PFSK-1 (cell line): ENCODE results near the gene OPA3.

Source experiments
- POLR2AphosphoS5 ChIP-seq: IDR thresholded peaks from 2 replicates; pipeline ENCODE4 v1.6.1; 2012; ENCODE audit warnings: low read depth, mild to moderate bottlenecking, control low read depth, low read length, moderate library complexity
- TAF1 ChIP-seq: IDR thresholded peaks from 2 replicates; pipeline ENCODE4 v1.6.1; 2012; ENCODE audit warnings: low read length, control low read depth, borderline replicate concordance; ENCODE audit not compliant: insufficient read depth
- TF ChIP-seq, protein P1 (sequence below), 2 experiments: IDR thresholded peaks; 2 replicates each; pipeline versions ENCODE4 v1.6.1 to v1.8.0; 2011 to 2012; ENCODE audit warnings: low read depth in 2 of 2, low read length in 2 of 2, control low read depth in 1 of 2, inconsistent platforms in 1 of 2, mild to moderate bottlenecking in 1 of 2, moderate library complexity in 1 of 2; ENCODE audit not compliant: insufficient read depth in 1 of 2

DNA sequence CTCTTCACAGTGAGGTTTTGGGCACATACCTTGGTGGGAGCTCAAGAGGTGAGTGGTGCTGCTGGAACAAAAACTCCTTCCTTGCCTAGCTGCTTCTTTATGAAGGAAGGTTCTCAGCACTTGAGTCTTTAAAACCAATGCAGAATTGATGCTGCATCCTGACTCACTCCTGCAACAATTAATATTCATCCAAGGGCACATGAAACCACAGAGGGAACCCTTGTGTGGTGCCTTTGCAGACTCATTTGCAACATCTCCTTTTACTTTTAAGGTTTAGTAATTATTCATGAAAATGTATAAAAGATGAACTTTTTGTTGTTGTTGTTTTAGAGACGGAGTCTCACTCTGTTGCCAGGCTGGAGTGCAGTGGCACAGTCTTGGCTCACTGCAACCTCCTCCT lies 30.1 kb downstream of the OPA3 start:
- TF ChIP-seq POLR2AphosphoS5 (no peak), TAF1 (no peak)
- TF ChIP-seq, protein P1, sequence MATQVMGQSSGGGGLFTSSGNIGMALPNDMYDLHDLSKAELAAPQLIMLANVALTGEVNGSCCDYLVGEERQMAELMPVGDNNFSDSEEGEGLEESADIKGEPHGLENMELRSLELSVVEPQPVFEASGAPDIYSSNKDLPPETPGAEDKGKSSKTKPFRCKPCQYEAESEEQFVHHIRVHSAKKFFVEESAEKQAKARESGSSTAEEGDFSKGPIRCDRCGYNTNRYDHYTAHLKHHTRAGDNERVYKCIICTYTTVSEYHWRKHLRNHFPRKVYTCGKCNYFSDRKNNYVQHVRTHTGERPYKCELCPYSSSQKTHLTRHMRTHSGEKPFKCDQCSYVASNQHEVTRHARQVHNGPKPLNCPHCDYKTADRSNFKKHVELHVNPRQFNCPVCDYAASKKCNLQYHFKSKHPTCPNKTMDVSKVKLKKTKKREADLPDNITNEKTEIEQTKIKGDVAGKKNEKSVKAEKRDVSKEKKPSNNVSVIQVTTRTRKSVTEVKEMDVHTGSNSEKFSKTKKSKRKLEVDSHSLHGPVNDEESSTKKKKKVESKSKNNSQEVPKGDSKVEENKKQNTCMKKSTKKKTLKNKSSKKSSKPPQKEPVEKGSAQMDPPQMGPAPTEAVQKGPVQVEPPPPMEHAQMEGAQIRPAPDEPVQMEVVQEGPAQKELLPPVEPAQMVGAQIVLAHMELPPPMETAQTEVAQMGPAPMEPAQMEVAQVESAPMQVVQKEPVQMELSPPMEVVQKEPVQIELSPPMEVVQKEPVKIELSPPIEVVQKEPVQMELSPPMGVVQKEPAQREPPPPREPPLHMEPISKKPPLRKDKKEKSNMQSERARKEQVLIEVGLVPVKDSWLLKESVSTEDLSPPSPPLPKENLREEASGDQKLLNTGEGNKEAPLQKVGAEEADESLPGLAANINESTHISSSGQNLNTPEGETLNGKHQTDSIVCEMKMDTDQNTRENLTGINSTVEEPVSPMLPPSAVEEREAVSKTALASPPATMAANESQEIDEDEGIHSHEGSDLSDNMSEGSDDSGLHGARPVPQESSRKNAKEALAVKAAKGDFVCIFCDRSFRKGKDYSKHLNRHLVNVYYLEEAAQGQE (IDR thresholded peaks at IDR 0.05; ENCODE audit: insufficient read depth in 1 of 2, low read depth in 2 of 2, low read length in 2 of 2), result no peak
